Vagina (tissue), 2 donors: ENCODE results near the gene DOK6.

Experiments
- CTCF ChIP-seq, 3 experiments: fragments of 450-650 bp in 2 of 3; fragments of 200-600 bp in 1 of 3; sonication (generic) in 1 of 3; IDR thresholded peaks; one replicate each; pipeline ENCODE4 v1.5.1; 2017 to 2019; ENCODE audit warnings: antibody characterized with exemption in 3 of 3, mild to moderate bottlenecking in 2 of 3, moderate library complexity in 2 of 3
- POLR2A ChIP-seq, 2 donors: fragments of 450-650 bp; IDR thresholded peaks; one replicate each; pipeline ENCODE4 v1.6.1; 2017; ENCODE audit warnings: antibody characterized with exemption in 2 of 2, mild to moderate bottlenecking in 2 of 2, moderate library complexity in 2 of 2
- POLR2AphosphoS5 ChIP-seq, 2 donors: sonication (generic); formaldehyde crosslinking; IDR thresholded peaks; one replicate each; pipeline ENCODE4 v1.9.0; 2017; ENCODE audit warnings: antibody characterized with exemption in 2 of 2, mild to moderate bottlenecking in 2 of 2, low read depth in 1 of 2; ENCODE audit not compliant: insufficient read depth in 1 of 2

- TF ChIP-seq POLR2A (IDR thresholded peaks at IDR 0.05) (no peak), CTCF (IDR thresholded peaks at IDR 0.05) (no peak), POLR2AphosphoS5 (IDR thresholded peaks at IDR 0.05; ENCODE audit: insufficient read depth in 1 of 2, low read depth in 1 of 2) (no peak)
Measured at GRCh38 chr18:69435000-69435399, 34.3 kb downstream of the DOK6 start.
